K562 (cell line): ENCODE data around the gene AP5Z1. TPM values are rescaled to one million over a fixed set of nuclear protein-coding genes. Genes with fewer than 3 reads are reported as not detected.

Source experiments
- BRCA1 ChIP-seq, 2 experiments: fragments of 450-650 bp in 1 of 2; sonication (generic) in 1 of 2; formaldehyde crosslinking in 1 of 2; IDR thresholded peaks; 2 replicates each; pipeline versions ENCODE4 v1.5.0 to v1.6.1; 2017 to 2020; ENCODE audit warnings: mild to moderate bottlenecking in 1 of 2, missing genetic modification reagents in 1 of 2
- CREB1 ChIP-seq, 2 experiments: sonication (generic) in 1 of 2; formaldehyde crosslinking in 1 of 2; IDR thresholded peaks; 2 replicates each; pipeline versions ENCODE4 v1.6.1 to v1.8.0; 2012 to 2022; ENCODE audit warnings: inconsistent platforms in 1 of 2, mild to moderate bottlenecking in 1 of 2, missing genetic modification reagents in 1 of 2, moderate library complexity in 1 of 2
- FOXM1 ChIP-seq, 2 experiments: fragments of 450-650 bp in 1 of 2; sonication (generic) in 1 of 2; formaldehyde crosslinking in 1 of 2; IDR thresholded peaks; 2 replicates each; pipeline versions ENCODE4 v1.6.1 to v1.9.0; 2017 to 2022; ENCODE audit warnings: low read depth in 2 of 2, mild to moderate bottlenecking in 2 of 2, missing genetic modification reagents in 1 of 2, moderate library complexity in 1 of 2
- HDAC2 ChIP-seq: fragments of 450-650 bp; IDR thresholded peaks from 2 replicates; pipeline ENCODE4 v1.6.1; 2016; ENCODE audit warnings: mild to moderate bottlenecking
- HNRNPUL1 ChIP-seq: fragments of 200-400 bp; formaldehyde crosslinking; IDR thresholded peaks from 2 replicates; pipeline ENCODE4 v1.6.1; 2017; ENCODE audit warnings: low read length
- KDM4B ChIP-seq, 2 experiments: fragments of 450-650 bp in 1 of 2; sonication (generic) in 1 of 2; IDR thresholded peaks; 2 replicates each; pipeline ENCODE4 v1.6.1; 2016 to 2017; ENCODE audit warnings: borderline replicate concordance in 2 of 2, antibody characterized with exemption in 1 of 2, low read depth in 1 of 2, mild to moderate bottlenecking in 1 of 2
- MAFK ChIP-seq: IDR thresholded peaks from 2 replicates; pipeline ENCODE4 v1.6.1; 2011; ENCODE audit warnings: low read length, improper control_type of control experiment
- MCM5 ChIP-seq: fragments of 450-650 bp; IDR thresholded peaks from 2 replicates; pipeline ENCODE4 v1.6.1; 2016; ENCODE audit warnings: low read depth
- MECOM ChIP-seq: fragments of 250-450 bp; sonication (Bioruptor Pico); IDR thresholded peaks from 2 replicates; pipeline ENCODE4 v1.8.0; 2022; ENCODE audit warnings: inconsistent platforms
- MTA2 ChIP-seq: fragments of 450-650 bp; IDR thresholded peaks from 2 replicates; pipeline ENCODE4 v1.6.1; 2016; ENCODE audit warnings: low read depth
- MTA3 ChIP-seq: fragments of 450-650 bp; formaldehyde crosslinking; IDR thresholded peaks from 2 replicates; pipeline ENCODE4 v1.6.1; 2017; ENCODE audit warnings: mild to moderate bottlenecking, borderline replicate concordance
- NUFIP1 ChIP-seq: fragments of 450-650 bp; IDR thresholded peaks from 2 replicates; pipeline ENCODE4 v1.6.1; 2018; ENCODE audit not compliant: partially characterized antibody
- POU5F1 ChIP-seq: fragments of 150-350 bp; IDR thresholded peaks from 2 replicates; pipeline ENCODE4 v1.6.1; 2014; ENCODE audit warnings: borderline replicate concordance, low read length, low read depth, mild to moderate bottlenecking; ENCODE audit not compliant: partially characterized antibody
- PYGO2 ChIP-seq: fragments of 450-650 bp; IDR thresholded peaks from 2 replicates; pipeline ENCODE4 v1.6.1; 2016; ENCODE audit warnings: mild to moderate bottlenecking, missing genetic modification characterization, moderate library complexity, missing compliant biosample characterization
- STAT5B ChIP-seq: fragments of 250-450 bp; sonication (Bioruptor Pico); IDR thresholded peaks from 2 replicates; pipeline ENCODE4 v1.8.0; 2021; ENCODE audit warnings: mild to moderate bottlenecking, inconsistent platforms
- TEAD1 ChIP-seq, 2 experiments: fragments of 450-650 bp in 1 of 2; sonication (generic) in 1 of 2; formaldehyde crosslinking; IDR thresholded peaks; 2 replicates each; pipeline versions ENCODE4 v1.4.0 to v1.8.0; 2020 to 2022; ENCODE audit warnings: mild to moderate bottlenecking in 2 of 2, missing genetic modification reagents in 1 of 2
- ZFP36 ChIP-seq: fragments of 150-350 bp; IDR thresholded peaks from 2 replicates; pipeline ENCODE4 v1.6.1; 2018; ENCODE audit warnings: low read length, low read depth; ENCODE audit not compliant: partially characterized antibody
- ZNF354B ChIP-seq: fragments of 250-450 bp; sonication (Bioruptor Pico); IDR thresholded peaks from 2 replicates; pipeline ENCODE4 v1.4.0; 2020
- ZNF586 ChIP-seq: fragments of 450-650 bp; formaldehyde crosslinking; conservative IDR thresholded peaks from 2 replicates; pipeline ENCODE4 v1.4.0; 2020; ENCODE audit warnings: mild to moderate bottlenecking, moderate library complexity
- ZZZ3 ChIP-seq: fragments of 450-650 bp; IDR thresholded peaks from 2 replicates; pipeline ENCODE4 v1.6.1; 2016; ENCODE audit warnings: antibody characterized with exemption, mild to moderate bottlenecking, moderate library complexity
- polyA plus RNA-seq, 8 experiments: library from polyadenylated mRNA; depleted of rRNA in 4 of 8; stranded (reverse) in 5 of 8; unstranded in 3 of 8; fragments of >200 nt; fragmentation: Nextera tagmentation in 2 of 8; fragmentation: Illumina TruSeq in 1 of 8; extraction: Ambion mirVana in 2 of 8; extraction: Trizol in 1 of 8; gene quantifications; 2 replicates each; pipeline versions ENCODE4 v1.2.1 to v1.2.3, GENCODE V29; 2011 to 2014; ENCODE audit warnings: inconsistent platforms in 1 of 8, missing spikeins in 1 of 8
- total RNA-seq, 7 experiments: library from RNA; depleted of rRNA in 6 of 7; stranded (reverse); fragments of >200 nt in 6 of 7; fragmentation: Illumina TruSeq in 2 of 7; extraction: Trizol in 2 of 7; gene quantifications; 2 replicates each; pipeline versions ENCODE4 v1.2.1 to v1.2.3, GENCODE V29; 2011 to 2021; ENCODE audit warnings: low replicate concordance in 1 of 7
- TF ChIP-seq, protein P1 (sequence below): sonication (generic); formaldehyde crosslinking; IDR thresholded peaks from 2 replicates; pipeline ENCODE4 v1.8.0; 2022; ENCODE audit warnings: missing genetic modification reagents, mild to moderate bottlenecking, borderline replicate concordance
- TF ChIP-seq, protein P2 (sequence below): fragments of 450-650 bp; conservative IDR thresholded peaks from 2 replicates; pipeline ENCODE4 v1.6.1; 2016; ENCODE audit warnings: missing genetic modification characterization, low read depth, mild to moderate bottlenecking, missing compliant biosample characterization, moderate library complexity
- TF ChIP-seq, protein P3 (sequence below): fragments of 250-450 bp; sonication (Bioruptor Pico); IDR thresholded peaks from 2 replicates; pipeline ENCODE4 v1.8.0; 2021; ENCODE audit warnings: borderline replicate concordance, mild to moderate bottlenecking, moderate library complexity; ENCODE audit not compliant: poor library complexity, severe bottlenecking

AP5Z1 gene
- total and polyA plus RNA-seq, 9 of the 15 experiments (the other 6 are each of a cell fraction or from before 2014, with no cell fraction given): 0.06 to 31.1 (median 6.4) TPM

DNA sequence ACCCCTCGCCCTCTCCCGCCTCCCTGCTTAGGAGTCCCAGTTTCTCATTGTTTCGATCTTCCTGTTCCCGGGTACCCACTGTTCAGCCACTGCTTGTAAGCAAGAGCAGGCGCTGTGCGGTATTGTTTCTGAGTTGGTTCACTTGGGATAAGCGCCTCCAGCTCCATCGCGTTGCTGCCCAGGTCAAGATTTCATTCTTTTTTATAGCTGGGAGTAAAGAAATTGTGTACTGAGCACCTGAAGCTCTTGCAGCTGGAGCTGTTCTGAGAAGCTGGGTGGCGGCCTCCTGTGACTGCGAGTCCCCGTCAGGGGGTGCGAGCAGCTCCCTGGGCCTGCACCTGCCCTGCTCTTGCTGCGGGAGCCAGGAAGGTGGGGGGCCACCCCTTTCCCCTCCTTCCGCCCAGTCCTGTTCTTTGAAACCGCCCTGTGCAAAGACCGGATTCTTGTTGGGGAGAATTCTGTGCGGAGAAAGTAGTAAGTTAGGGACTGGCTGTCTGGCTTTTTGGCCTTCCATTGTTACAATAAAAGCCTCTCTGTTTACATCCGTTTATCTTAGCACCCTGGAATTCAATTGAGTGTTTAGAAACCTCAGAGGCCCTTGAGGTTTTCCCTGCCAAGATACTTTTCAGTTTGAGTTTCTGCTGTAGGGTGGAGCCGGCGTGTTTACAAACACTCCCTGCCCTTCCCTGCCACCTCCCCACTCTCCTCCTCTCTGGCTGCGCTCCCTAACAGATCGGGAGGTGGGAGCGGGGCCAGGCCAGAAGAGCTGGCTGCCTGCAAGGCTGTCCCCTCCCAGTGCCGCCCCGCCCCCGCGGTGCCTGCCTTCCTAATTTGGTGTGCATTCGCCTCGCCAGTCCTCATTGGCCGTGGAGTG is 30.8 kb upstream of the AP5Z1 start (continued):
- TF ChIP-seq, protein P1, sequence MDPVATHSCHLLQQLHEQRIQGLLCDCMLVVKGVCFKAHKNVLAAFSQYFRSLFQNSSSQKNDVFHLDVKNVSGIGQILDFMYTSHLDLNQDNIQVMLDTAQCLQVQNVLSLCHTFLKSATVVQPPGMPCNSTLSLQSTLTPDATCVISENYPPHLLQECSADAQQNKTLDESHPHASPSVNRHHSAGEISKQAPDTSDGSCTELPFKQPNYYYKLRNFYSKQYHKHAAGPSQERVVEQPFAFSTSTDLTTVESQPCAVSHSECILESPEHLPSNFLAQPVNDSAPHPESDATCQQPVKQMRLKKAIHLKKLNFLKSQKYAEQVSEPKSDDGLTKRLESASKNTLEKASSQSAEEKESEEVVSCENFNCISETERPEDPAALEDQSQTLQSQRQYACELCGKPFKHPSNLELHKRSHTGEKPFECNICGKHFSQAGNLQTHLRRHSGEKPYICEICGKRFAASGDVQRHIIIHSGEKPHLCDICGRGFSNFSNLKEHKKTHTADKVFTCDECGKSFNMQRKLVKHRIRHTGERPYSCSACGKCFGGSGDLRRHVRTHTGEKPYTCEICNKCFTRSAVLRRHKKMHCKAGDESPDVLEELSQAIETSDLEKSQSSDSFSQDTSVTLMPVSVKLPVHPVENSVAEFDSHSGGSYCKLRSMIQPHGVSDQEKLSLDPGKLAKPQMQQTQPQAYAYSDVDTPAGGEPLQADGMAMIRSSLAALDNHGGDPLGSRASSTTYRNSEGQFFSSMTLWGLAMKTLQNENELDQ (CRISPR knock-in tag): no peak
- TF ChIP-seq ZZZ3 (no peak), CREB1 (IDR thresholded peaks at IDR 0.05) (no peak), CREB1 (CRISPR knock-in tag; IDR thresholded peaks at IDR 0.05) (no peak), STAT5B (CRISPR knock-in tag) (no peak), KDM4B (IDR thresholded peaks at IDR 0.05; ENCODE audit: borderline replicate concordance in 2 of 2, low read depth in 1 of 2) (no peak), NUFIP1 (no peak), ZFP36 (peak; percentile 43), MTA3 (peak; percentile 47; the same call in 1 of the 2 replicates), MTA2 (no peak), ZNF586 (CRISPR knock-in tag) (no peak), PYGO2 (tag) (no peak), MECOM (CRISPR knock-in tag) (no peak), TEAD1 (CRISPR knock-in tag; IDR thresholded peaks at IDR 0.05) (peak; percentile 80 to 86; a peak in 3 of 4 replicates), FOXM1 (IDR thresholded peaks at IDR 0.05; ENCODE audit: low read depth) (no peak), FOXM1 (CRISPR knock-in tag; IDR thresholded peaks at IDR 0.05; ENCODE audit: low read depth) (no peak), HNRNPUL1 (no peak), BRCA1 (IDR thresholded peaks at IDR 0.05) (no peak), BRCA1 (CRISPR knock-in tag; IDR thresholded peaks at IDR 0.05) (no peak), HDAC2 (0 out of 2 replicates have a peak, but pooled peaks have one; percentile 39), POU5F1 (no peak), MAFK (0 out of 2 replicates have a peak, but pooled peaks have one; percentile 7), ZNF354B (CRISPR knock-in tag) (no peak), MCM5 (no peak)
- TF ChIP-seq, protein P2, sequence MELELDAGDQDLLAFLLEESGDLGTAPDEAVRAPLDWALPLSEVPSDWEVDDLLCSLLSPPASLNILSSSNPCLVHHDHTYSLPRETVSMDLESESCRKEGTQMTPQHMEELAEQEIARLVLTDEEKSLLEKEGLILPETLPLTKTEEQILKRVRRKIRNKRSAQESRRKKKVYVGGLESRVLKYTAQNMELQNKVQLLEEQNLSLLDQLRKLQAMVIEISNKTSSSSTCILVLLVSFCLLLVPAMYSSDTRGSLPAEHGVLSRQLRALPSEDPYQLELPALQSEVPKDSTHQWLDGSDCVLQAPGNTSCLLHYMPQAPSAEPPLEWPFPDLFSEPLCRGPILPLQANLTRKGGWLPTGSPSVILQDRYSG (tag): no peak
- TF ChIP-seq, protein P3, sequence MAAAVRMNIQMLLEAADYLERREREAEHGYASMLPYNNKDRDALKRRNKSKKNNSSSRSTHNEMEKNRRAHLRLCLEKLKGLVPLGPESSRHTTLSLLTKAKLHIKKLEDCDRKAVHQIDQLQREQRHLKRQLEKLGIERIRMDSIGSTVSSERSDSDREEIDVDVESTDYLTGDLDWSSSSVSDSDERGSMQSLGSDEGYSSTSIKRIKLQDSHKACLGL (CRISPR knock-in tag): no peak
